Measurements from ENCODE around the gene PI4KB.

DNA sequence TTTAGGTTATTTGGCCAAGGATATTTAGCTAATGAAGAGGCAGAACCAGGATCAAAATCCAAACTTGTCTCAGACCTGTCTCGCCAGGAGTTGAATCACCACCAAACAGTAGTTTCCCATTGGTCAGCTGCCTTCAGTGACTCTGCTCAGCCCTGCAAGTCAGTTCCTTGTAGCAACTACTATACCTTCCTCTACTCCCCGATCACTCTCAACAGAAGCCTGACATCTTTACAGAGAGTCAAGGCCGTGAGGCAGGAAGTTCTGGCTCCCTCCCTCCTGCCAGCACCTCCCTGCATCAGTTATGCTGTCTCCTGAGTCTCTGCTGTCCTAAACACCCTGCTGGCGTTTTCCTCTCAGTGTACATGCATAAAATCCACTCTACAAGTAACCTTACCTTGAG, 59.5 kb downstream of the PI4KB start:
- TF ChIP-seq, protein P1, sequence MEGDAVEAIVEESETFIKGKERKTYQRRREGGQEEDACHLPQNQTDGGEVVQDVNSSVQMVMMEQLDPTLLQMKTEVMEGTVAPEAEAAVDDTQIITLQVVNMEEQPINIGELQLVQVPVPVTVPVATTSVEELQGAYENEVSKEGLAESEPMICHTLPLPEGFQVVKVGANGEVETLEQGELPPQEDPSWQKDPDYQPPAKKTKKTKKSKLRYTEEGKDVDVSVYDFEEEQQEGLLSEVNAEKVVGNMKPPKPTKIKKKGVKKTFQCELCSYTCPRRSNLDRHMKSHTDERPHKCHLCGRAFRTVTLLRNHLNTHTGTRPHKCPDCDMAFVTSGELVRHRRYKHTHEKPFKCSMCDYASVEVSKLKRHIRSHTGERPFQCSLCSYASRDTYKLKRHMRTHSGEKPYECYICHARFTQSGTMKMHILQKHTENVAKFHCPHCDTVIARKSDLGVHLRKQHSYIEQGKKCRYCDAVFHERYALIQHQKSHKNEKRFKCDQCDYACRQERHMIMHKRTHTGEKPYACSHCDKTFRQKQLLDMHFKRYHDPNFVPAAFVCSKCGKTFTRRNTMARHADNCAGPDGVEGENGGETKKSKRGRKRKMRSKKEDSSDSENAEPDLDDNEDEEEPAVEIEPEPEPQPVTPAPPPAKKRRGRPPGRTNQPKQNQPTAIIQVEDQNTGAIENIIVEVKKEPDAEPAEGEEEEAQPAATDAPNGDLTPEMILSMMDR (IDR thresholded peaks at IDR 0.05) = no peak
- no peak for TF ChIP-seq POLR2A (IDR thresholded peaks at IDR 0.05)

Data from body of pancreas (tissue), 4 donors.